Muscle of leg (tissue), 11 donors: ENCODE results near the gene SLIT3. TPM values are rescaled to one million over a fixed set of nuclear protein-coding genes. Genes with fewer than 3 reads are reported as not detected.

ENCODE experiments used
- DNase-seq: peaks from one replicate; pipeline ENCODE4 v3.0.0; 2013
- H3K27ac ChIP-seq: one replicate; pipeline ENCODE4 v1.5.1; 2013; ENCODE audit warnings: mild to moderate bottlenecking, low read length, control low read depth
- H3K27me3 ChIP-seq: one replicate; pipeline ENCODE4 v1.6.1; 2013; ENCODE audit warnings: low read length; ENCODE audit not compliant: control insufficient read depth, insufficient read depth
- H3K36me3 ChIP-seq: one replicate; pipeline ENCODE4 v1.6.1; 2013; ENCODE audit warnings: low read length; ENCODE audit not compliant: control insufficient read depth, insufficient read depth
- H3K4me1 ChIP-seq: one replicate; pipeline ENCODE4 v1.6.1; 2013; ENCODE audit warnings: low read length; ENCODE audit not compliant: control insufficient read depth, insufficient read depth
- H3K4me3 ChIP-seq: one replicate; pipeline ENCODE4 v1.5.1; 2013; ENCODE audit warnings: low read length, control low read depth
- H3K9me3 ChIP-seq: replicated peaks from 2 replicates; pipeline ENCODE4 v1.6.1; 2013; ENCODE audit warnings: low read depth, low read length; ENCODE audit not compliant: control insufficient read depth
- WGBS: methylation state at CpG from one replicate; pipeline ENCODE4 v1.1.5; 2013; ENCODE audit warnings: missing lambda C conversion rate; ENCODE audit not compliant: insufficient coverage; 5-methylcytosine and 5-hydroxymethylcytosine counted together
- polyA plus RNA-seq, 8 donors: library from polyadenylated mRNA; unstranded; fragments of 120-200 nt; gene quantifications; one replicate each; pipeline versions ENCODE4 v1.2.1 to v1.2.3, GENCODE V29; 2013; ENCODE audit warnings: inconsistent platforms in 1 of 8, low replicate concordance in 1 of 8; ENCODE audit not compliant: insufficient read length in 8 of 8, insufficient read depth in 1 of 8
- total RNA-seq: library from RNA; stranded (reverse); fragments of 120-200 nt; gene quantifications from one replicate; pipeline ENCODE4 v1.2.4, GENCODE V29; 2013

SLIT3 gene
- total and polyA plus RNA-seq, 9 donors = 5.2 to 36.4 (median 12.2) TPM

- 83% methylated on average over 1 of the region's 5 CpGs for WGBS
- H3K9me3 ChIP-seq = no peaks in the 10 kb centered on the region
- no peak overlapping the region for H3K4me3 ChIP-seq
- no peaks in the 10 kb centered on the region for H3K36me3 ChIP-seq
- no peaks in the 10 kb centered on the region for H3K27me3 ChIP-seq
- no peak for DNase-seq
- H3K4me1 ChIP-seq = peaks cover 18% of the 10 kb centered on the region
- no peak overlapping the region for H3K27ac ChIP-seq
These were observed 502.6 kb downstream of the SLIT3 start for GRCh38 chr5:168798065-168799023.

GRCh38 chr5:168796593-168797580 is 504.1 kb downstream of the SLIT3 start:
- peak overlapping the region; percentile 29 for H3K27ac ChIP-seq
- no peaks in the 10 kb centered on the region for H3K9me3 ChIP-seq
- H3K36me3 ChIP-seq = no peaks in the 10 kb centered on the region
- H3K4me1 ChIP-seq = peaks cover 18% of the 10 kb centered on the region
- H3K4me3 ChIP-seq = no peak overlapping the region
- H3K27me3 ChIP-seq = no peaks in the 10 kb centered on the region
- peak; percentile 85 for DNase-seq
- WGBS = 56% methylated on average over 9 of the region's 12 CpGs

GRCh38 chr5:168796000-168796399 is 504.9 kb downstream of the SLIT3 start:
- Histone ChIP-seq H3K36me3 (no peaks in the 10 kb centered on the region), H3K4me1 (peaks cover 18% of the 10 kb centered on the region), H3K27ac (peak overlapping the region; percentile 29), H3K4me3 (no peak overlapping the region), H3K9me3 (no peaks in the 10 kb centered on the region), H3K27me3 (no peaks in the 10 kb centered on the region)
- peak; percentile 91 for DNase-seq
- 33% methylated on average over 1 of the region's 4 CpGs for WGBS

GRCh38 chr5:168793841-168794837 is 506.8 kb downstream of the SLIT3 start:
- WGBS = 86% methylated on average over 5 of the region's 15 CpGs
- DNase-seq = peak; percentile 61
- Histone ChIP-seq H3K27ac (no peak overlapping the region), H3K9me3 (no peaks in the 10 kb centered on the region), H3K36me3 (no peaks in the 10 kb centered on the region), H3K4me1 (peaks cover 18% of the 10 kb centered on the region), H3K27me3 (no peaks in the 10 kb centered on the region), H3K4me3 (no peak overlapping the region)

- 88% methylated on average over 1 of the region's 2 CpGs for WGBS
- no peak for DNase-seq
These were observed 508.3 kb downstream of the SLIT3 start for GRCh38 chr5:168792678-168793077.

GRCh38 chr5:168790671-168791250 is 510.2 kb downstream of the SLIT3 start:
- no peak for DNase-seq
- no peak overlapping the region for H3K27ac ChIP-seq
- peaks cover 6% of the 10 kb centered on the region for H3K4me1 ChIP-seq
- no peaks in the 10 kb centered on the region for H3K36me3 ChIP-seq
- no peak overlapping the region for H3K4me3 ChIP-seq
- H3K9me3 ChIP-seq = no peaks in the 10 kb centered on the region
- WGBS = 70% methylated on average over 13 of the region's 13 CpGs
- H3K27me3 ChIP-seq = no peaks in the 10 kb centered on the region

More at GRCh38 chr5:168792678-168793077, 508.3 kb downstream of the SLIT3 start:
- Histone ChIP-seq H3K9me3 (no peaks in the 10 kb centered on the region), H3K4me1 (peaks cover 18% of the 10 kb centered on the region), H3K27ac (no peak overlapping the region), H3K4me3 (no peak overlapping the region), H3K36me3 (no peaks in the 10 kb centered on the region), H3K27me3 (no peaks in the 10 kb centered on the region)

- H3K4me3 ChIP-seq = no peak overlapping the region
- H3K9me3 ChIP-seq = no peaks in the 10 kb centered on the region
- 50% methylated on average over 4 of the region's 5 CpGs for WGBS
- no peaks in the 10 kb centered on the region for H3K27me3 ChIP-seq
- H3K27ac ChIP-seq = no peak overlapping the region
- no peaks in the 10 kb centered on the region for H3K36me3 ChIP-seq
- H3K4me1 ChIP-seq = peaks cover 2% of the 10 kb centered on the region
- no peak for DNase-seq
These were observed 510.8 kb downstream of the SLIT3 start for GRCh38 chr5:168790002-168790635.

- DNase-seq = no peak
- Histone ChIP-seq H3K27me3 (no peaks in the 10 kb centered on the region), H3K4me1 (no peaks in the 10 kb centered on the region), H3K36me3 (no peaks in the 10 kb centered on the region), H3K9me3 (no peaks in the 10 kb centered on the region), H3K27ac (no peak overlapping the region), H3K4me3 (no peak overlapping the region)
- 80% methylated on average over 1 of the region's 3 CpGs for WGBS
These were observed 512.2 kb downstream of the SLIT3 start for GRCh38 chr5:168788786-168789185.

- Histone ChIP-seq H3K4me3 (no peak overlapping the region), H3K36me3 (no peaks in the 10 kb centered on the region), H3K9me3 (peaks cover 4% of the 10 kb centered on the region), H3K4me1 (no peaks in the 10 kb centered on the region), H3K27me3 (no peaks in the 10 kb centered on the region), H3K27ac (no peak overlapping the region)
- DNase-seq = no peak
- no CpG with 5 or more reads among the region's 4 CpGs for WGBS
These were observed 512.8 kb downstream of the SLIT3 start for GRCh38 chr5:168788107-168788506.
